Psoas muscle (tissue), 8 donors: ENCODE results near the gene PPP2R2D. TPM values are rescaled to one million over a fixed set of nuclear protein-coding genes. Genes with fewer than 3 reads are reported as not detected.

ENCODE experiments used
- ATAC-seq, 4 donors: fragments of 200-7000 bp; cut with Tn5 transposase; one replicate each; pipeline ENCODE4 v1.9.1; 2020; ENCODE audit warnings: moderate library complexity in 3 of 4, mild to moderate bottlenecking in 2 of 4
- DNase-seq, 2 donors: peaks; one replicate each; pipeline ENCODE4 v3.0.0-alpha.2; 2020
- H3K27ac ChIP-seq: fragments of 200-600 bp; one replicate; pipeline ENCODE4 v1.8.0; 2022
- H3K27me3 ChIP-seq, 3 donors: fragments of 200-600 bp in 1 of 3; one replicate each; pipeline versions ENCODE4 v1.6.1 to v1.8.0; 2013 to 2022; ENCODE audit warnings: low read length in 2 of 3, mild to moderate bottlenecking in 2 of 3, moderate library complexity in 1 of 3; ENCODE audit not compliant: insufficient read depth in 3 of 3
- H3K36me3 ChIP-seq, 2 donors: fragments of 200-600 bp in 1 of 2; one replicate each; pipeline versions ENCODE4 v1.6.1 to v1.8.0; 2013 to 2022; ENCODE audit warnings: low read depth in 1 of 2, mild to moderate bottlenecking in 1 of 2, moderate library complexity in 1 of 2; ENCODE audit not compliant: insufficient read depth in 1 of 2
- H3K4me1 ChIP-seq: fragments of 200-600 bp; one replicate; pipeline ENCODE4 v1.8.0; 2022
- H3K4me3 ChIP-seq: fragments of 200-600 bp; one replicate; pipeline ENCODE4 v1.8.0; 2022; ENCODE audit warnings: mild to moderate bottlenecking
- H3K9me3 ChIP-seq: fragments of 200-600 bp; one replicate; pipeline ENCODE4 v1.8.0; 2022
- CTCF ChIP-seq: fragments of 200-600 bp; IDR thresholded peaks from one replicate; pipeline ENCODE4 v1.8.0; 2022; ENCODE audit warnings: antibody characterized with exemption
- WGBS, 3 donors: extraction: QIAGEN DNeasy Blood & Tissue Kit; methylation state at CpG; one replicate each; pipeline versions ENCODE4 v1.1.6 to v1.1.7; 2013; 5-methylcytosine and 5-hydroxymethylcytosine counted together
- intact Hi-C, 2 donors: fragments of 100-400 bp; cut with DNase I; formaldehyde crosslinking; loops; one replicate each; pipeline versions ENCODE4 v1.11.0 to v1.14.2; 2022
- polyA plus RNA-seq, 3 donors: library from polyadenylated mRNA; stranded (reverse); fragments of 200-250 nt; gene quantifications; one replicate each; pipeline ENCODE4 v1.2.3, GENCODE V29; 2013
- total RNA-seq, 4 donors: library from RNA; stranded (reverse); fragmentation: NEBNext Ultra II Directional in 2 of 4; extraction: Animal tissue kit (Norgen Biotek cat#: 25700) in 2 of 4; gene quantifications; one replicate each; pipeline versions ENCODE4 v1.2.1 to v1.2.4, GENCODE V29; 2021 to 2023
- donor health status: healthy with polysubstance abuse.
- donor health status: DM: no; HTN: no; CAD: no; lungs with moderate emphysema.
- donor health status: Bipolar disorder and iron deficiency.
- donor health status: healthy.
- donor health status: DM: yes; HTN: yes; CAD: no.
- donor health status: DM: no; HTN: no; CAD: no.
- donor health status: DM: no; HTN: no; CAD: no.
- donor health status: DM: yes; HTN: yes; CAD: no.

The PPP2R2D gene
- total and polyA plus RNA-seq, 7 donors = 19.2 to 47.4 (median 25.7) TPM

DNA sequence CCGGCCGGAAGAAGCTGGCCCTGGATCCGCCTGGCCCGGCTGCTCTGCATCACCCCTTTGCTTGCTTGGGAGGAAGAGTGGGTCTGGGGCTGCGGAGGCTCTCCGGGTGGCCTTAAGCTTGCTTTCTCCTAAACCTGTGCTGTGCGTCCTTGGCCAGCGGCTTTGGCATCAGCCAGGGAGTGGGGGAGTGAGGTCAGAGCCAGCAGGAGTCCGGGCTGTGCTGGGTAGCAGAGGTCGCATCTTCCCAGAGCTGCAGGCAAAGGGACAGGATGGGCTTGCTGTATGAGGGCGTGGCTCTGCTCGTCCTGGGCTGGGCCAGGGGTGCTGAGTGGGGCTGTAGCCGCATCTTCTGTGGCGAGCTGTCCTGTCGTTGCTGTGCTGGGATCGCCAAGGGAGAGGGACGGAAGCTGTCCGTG is 59.8 kb downstream of the PPP2R2D start:
- Histone ChIP-seq H3K36me3 (peaks cover 5 to 33% of the 10 kb centered on the region in 2 donors), H3K27me3 (no peaks in the 10 kb centered on the region), H3K9me3 (no peaks in the 10 kb centered on the region), H3K27ac (no peak overlapping the region), H3K4me3 (no peak overlapping the region), H3K4me1 (peaks cover 18% of the 10 kb centered on the region)
- DNase-seq (no peak), ATAC-seq (no peak)
- TF ChIP-seq CTCF = no peak
- intact Hi-C loops = no loop called here
- WGBS, 3 donors = 57 to 82% (median 62%) methylated on average over 18 of the region's 18 CpGs

DNA sequence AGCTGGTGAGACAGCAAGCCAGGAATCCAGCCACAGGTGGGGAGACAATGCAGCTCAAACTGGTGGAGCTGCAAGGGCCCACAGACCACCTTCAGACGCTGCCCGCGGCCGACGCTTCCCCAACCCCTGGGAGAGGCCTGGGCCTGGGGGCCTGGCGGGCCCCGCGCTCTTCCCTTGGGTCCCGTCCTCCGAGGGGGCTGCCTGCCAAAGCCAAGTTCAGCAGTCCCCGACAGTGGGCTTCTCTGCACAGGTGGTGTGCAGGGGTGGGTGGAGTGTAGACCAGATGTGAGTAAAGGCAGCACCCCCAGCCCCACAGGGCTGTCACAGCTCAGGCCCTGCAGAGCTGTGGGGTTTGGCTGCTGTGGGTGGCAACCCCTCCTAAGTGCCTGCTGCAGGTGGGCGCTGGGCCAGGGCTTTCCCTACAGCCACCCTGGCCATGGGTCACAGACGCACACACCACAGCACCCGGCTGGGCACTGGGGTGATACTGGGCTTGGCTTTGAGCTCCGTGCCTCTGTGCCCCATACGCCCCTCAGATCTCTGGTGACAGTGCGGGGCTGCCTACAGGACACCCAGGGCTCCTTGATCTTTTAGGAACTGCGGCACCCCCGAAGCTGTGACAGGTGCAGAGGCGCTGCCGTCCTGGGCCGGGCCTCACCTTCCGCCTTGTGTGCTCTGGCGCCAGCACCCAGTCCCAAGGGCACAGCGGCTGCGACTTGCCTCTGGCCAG is 60.4 kb downstream of the PPP2R2D start:
- Histone ChIP-seq H3K4me1 (peaks cover 20% of the 10 kb centered on the region), H3K9me3 (no peaks in the 10 kb centered on the region), H3K4me3 (peak overlapping the region; percentile 45), H3K27me3 (no peaks in the 10 kb centered on the region), H3K36me3 (peaks cover 4 to 33% of the 10 kb centered on the region in 2 donors), H3K27ac (peak overlapping the region; percentile 68)
- DNase-seq = no peak
- 38 to 57% (median 49%) methylated on average over 26 of the region's 26 CpGs for WGBS, 3 donors
- peak; percentile 57 to 69 (median 66) for ATAC-seq
- TF ChIP-seq CTCF = no peak
- intact Hi-C loops = no loop called here

DNA sequence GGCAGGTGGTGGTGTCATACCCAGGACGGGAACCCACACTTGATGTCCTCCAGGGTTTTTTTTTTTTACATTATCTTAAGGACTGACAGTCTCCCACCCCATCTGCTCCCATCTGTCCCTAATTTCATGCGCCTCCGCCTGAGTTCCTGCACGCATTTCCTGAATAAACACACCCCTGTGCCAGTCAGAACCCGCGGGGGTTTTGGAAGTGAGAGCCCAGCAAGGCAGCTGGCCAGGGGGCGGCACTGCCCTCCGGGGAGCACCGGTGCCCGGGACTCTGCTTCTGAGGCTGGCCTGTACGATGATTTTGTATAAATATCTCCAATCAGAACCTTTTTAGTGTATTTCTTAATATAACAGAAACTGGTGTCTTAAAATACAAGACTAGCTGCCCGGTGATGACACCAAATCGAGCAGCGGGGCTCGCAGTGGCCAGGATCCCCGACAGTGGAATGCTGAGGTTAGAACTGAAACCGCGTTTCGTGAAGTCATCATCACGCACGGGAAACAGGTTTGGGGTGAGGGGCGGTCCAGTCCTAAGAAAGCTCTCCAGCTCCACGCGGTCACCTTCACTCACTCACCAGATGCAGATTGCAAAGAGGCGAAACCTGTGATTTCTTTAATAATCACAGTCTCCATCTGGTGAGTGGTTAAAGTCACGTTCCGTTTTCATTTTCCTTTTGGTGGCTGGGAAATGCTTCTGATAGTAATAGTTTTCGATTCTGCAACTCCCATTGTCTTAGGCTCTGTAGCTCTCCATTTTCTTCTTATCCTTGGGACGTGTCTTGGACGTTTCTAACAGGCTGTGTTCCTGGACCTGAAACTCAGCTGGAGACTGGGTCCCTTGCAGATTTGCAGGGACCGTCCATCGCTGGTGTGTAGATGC is 61.2 kb downstream of the PPP2R2D start:
- Histone ChIP-seq H3K9me3 (no peaks in the 10 kb centered on the region), H3K27me3 (no peaks in the 10 kb centered on the region), H3K36me3 (peaks cover 0 to 33% of the 10 kb centered on the region in 2 donors), H3K4me3 (peak overlapping the region; percentile 45), H3K27ac (peak overlapping the region; percentile 68), H3K4me1 (peaks cover 20% of the 10 kb centered on the region)
- intact Hi-C loops = no loop called here
- DNase-seq (no peak), ATAC-seq (peak; percentile 32 to 49 (median 36))
- no peak for TF ChIP-seq CTCF
- 32 to 36% (median 32%) methylated on average over 32 of the region's 32 CpGs for WGBS, 3 donors

GRCh38 chr10:131963350-131963749 is 62.5 kb downstream of the PPP2R2D start:
- H3K4me1 ChIP-seq = peaks cover 20% of the 10 kb centered on the region
- intact Hi-C loops = no loop called here
- WGBS, 3 donors = 89 to 92% (median 91%) methylated on average over 20 of the region's 20 CpGs
- ATAC-seq = no peak
- H3K9me3 ChIP-seq = no peaks in the 10 kb centered on the region
- peaks cover 0 to 44% of the 10 kb centered on the region in 2 donors for H3K36me3 ChIP-seq
- H3K27me3 ChIP-seq = no peaks in the 10 kb centered on the region
- no peak overlapping the region for H3K27ac ChIP-seq
- no peak for DNase-seq
- no peak for TF ChIP-seq CTCF
- H3K4me3 ChIP-seq = no peak overlapping the region
